ENCODE measurements around the gene TMEM229B. TPM values are rescaled to one million over a fixed set of nuclear protein-coding genes. Genes with fewer than 3 reads are reported as not detected.

Gene TMEM229B
- total RNA-seq, 2 donors from 2014 or later = 6.9 to 11.3 TPM

DNA sequence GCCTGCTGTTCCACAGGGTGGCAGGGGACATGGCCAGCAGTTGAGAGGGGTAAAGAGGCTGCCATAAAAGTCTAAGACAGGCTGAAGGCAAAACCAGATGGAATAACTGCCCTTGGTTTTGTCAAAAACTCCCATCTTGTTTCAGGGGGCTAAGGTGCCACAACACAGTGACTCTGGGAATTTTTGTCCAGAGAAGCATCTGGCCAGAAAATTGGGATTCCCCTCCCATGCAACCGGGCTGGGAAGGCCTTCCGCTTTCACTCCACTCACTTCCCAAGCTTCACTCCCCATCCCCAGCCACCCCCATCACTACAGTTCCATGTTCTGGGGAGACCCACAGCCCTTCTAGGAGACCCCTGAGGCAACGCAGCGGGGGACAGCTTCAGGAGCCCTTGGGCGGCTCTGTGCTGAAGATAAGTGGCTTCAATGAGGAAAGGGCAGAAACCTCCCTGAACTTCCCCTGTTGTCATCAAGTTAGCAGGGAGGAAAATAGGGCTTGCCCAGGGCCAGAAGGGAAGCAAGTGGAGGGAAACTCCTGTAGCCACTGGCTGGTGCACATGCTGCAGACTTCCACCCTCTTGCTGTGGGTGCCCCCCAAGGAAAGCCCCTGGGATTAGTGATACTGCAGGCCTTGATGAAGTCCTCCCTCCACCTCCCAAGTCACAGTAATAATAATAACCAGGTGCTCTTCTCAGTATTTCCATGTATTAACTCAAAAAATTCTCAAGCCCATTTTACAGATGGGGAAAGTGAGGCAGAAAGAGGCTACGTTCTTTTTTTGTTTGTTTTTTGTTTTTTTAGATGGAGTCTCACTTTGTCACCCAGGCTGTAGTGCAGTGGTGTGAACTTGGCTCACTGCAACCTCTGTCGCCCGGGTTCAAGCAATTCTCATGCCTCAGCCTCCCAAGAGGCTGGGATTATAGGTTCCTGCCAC lies 6.0 kb downstream of the TMEM229B start:
- DNase-seq = no peak
- no peak overlapping the region for H3K9ac ChIP-seq (ENCODE audit: low read depth in 2 of 2, low read length in 2 of 2)
- intact Hi-C loops (cut with DNase I) = no loop called here
- no peak overlapping the region for H3K27ac ChIP-seq
- TF ChIP-seq, protein P1, sequence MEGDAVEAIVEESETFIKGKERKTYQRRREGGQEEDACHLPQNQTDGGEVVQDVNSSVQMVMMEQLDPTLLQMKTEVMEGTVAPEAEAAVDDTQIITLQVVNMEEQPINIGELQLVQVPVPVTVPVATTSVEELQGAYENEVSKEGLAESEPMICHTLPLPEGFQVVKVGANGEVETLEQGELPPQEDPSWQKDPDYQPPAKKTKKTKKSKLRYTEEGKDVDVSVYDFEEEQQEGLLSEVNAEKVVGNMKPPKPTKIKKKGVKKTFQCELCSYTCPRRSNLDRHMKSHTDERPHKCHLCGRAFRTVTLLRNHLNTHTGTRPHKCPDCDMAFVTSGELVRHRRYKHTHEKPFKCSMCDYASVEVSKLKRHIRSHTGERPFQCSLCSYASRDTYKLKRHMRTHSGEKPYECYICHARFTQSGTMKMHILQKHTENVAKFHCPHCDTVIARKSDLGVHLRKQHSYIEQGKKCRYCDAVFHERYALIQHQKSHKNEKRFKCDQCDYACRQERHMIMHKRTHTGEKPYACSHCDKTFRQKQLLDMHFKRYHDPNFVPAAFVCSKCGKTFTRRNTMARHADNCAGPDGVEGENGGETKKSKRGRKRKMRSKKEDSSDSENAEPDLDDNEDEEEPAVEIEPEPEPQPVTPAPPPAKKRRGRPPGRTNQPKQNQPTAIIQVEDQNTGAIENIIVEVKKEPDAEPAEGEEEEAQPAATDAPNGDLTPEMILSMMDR (IDR thresholded peaks at IDR 0.05) = no peak
- no peaks in the 10 kb centered on the region for H3K4me1 ChIP-seq
- H3K4me3 ChIP-seq = no peak overlapping the region
- H3K27me3 ChIP-seq = no peaks in the 10 kb centered on the region
- H3K9me3 ChIP-seq = no peaks in the 10 kb centered on the region
- no peaks in the 10 kb centered on the region for H3K36me3 ChIP-seq

GRCh38 chr14:67480011-67480410 lies 8.5 kb downstream of the TMEM229B start:
- H3K27ac ChIP-seq = no peak overlapping the region
- H3K4me3 ChIP-seq = no peak overlapping the region
- intact Hi-C loops (cut with DNase I) = no loop called here
- no peaks in the 10 kb centered on the region for H3K4me1 ChIP-seq
- H3K36me3 ChIP-seq = no peaks in the 10 kb centered on the region
- H3K9me3 ChIP-seq = no peaks in the 10 kb centered on the region
- no peaks in the 10 kb centered on the region for H3K27me3 ChIP-seq
- no peak for DNase-seq
- H3K9ac ChIP-seq (ENCODE audit: low read depth in 2 of 2, low read length in 2 of 2) = no peak overlapping the region
- TF ChIP-seq, protein P1 (IDR thresholded peaks at IDR 0.05) = no peak

GRCh38 chr14:67478800-67479084 lies 9.8 kb downstream of the TMEM229B start:
- no peak for DNase-seq
- Histone ChIP-seq H3K27me3 (no peaks in the 10 kb centered on the region), H3K36me3 (no peaks in the 10 kb centered on the region), H3K27ac (no peak overlapping the region), H3K4me3 (no peak overlapping the region), H3K4me1 (no peaks in the 10 kb centered on the region), H3K9me3 (no peaks in the 10 kb centered on the region), H3K9ac (ENCODE audit: low read depth in 2 of 2, low read length in 2 of 2) (no peak overlapping the region)
- TF ChIP-seq, protein P1 (IDR thresholded peaks at IDR 0.05) = no peak
- intact Hi-C loops (cut with DNase I) = no loop called here

- TF ChIP-seq, protein P1 (IDR thresholded peaks at IDR 0.05) = no peak
- intact Hi-C loops (cut with DNase I) = no loop called here
These were observed 10.4 kb downstream of the TMEM229B start for GRCh38 chr14:67477926-67478799.

GRCh38 chr14:67474366-67474765 lies 14.2 kb downstream of the TMEM229B start:
- TF ChIP-seq, protein P1 (IDR thresholded peaks at IDR 0.05) = no peak
- Histone ChIP-seq H3K36me3 (no peaks in the 10 kb centered on the region), H3K9me3 (no peaks in the 10 kb centered on the region), H3K4me3 (no peak overlapping the region), H3K4me1 (no peaks in the 10 kb centered on the region), H3K9ac (ENCODE audit: low read depth in 2 of 2, low read length in 2 of 2) (no peak overlapping the region), H3K27ac (no peak overlapping the region), H3K27me3 (no peaks in the 10 kb centered on the region)
- no peak for DNase-seq
- intact Hi-C loops (cut with DNase I) = no loop called here

More at GRCh38 chr14:67477926-67478799, 10.4 kb downstream of the TMEM229B start:
- no peaks in the 10 kb centered on the region for H3K27me3 ChIP-seq
- H3K36me3 ChIP-seq = no peaks in the 10 kb centered on the region
- no peak overlapping the region for H3K4me3 ChIP-seq
- H3K27ac ChIP-seq = no peak overlapping the region
- H3K9me3 ChIP-seq = no peaks in the 10 kb centered on the region
- H3K4me1 ChIP-seq = no peaks in the 10 kb centered on the region
- no peak overlapping the region for H3K9ac ChIP-seq (ENCODE audit: low read depth in 2 of 2, low read length in 2 of 2)
- no peak for DNase-seq

Measured in colonic mucosa (tissue), 4 donors.